Endothelial cell of umbilical vein (primary cell): ENCODE results near the gene CCR7. TPM values are rescaled to one million over a fixed set of nuclear protein-coding genes. Genes with fewer than 3 reads are reported as not detected.

Experiments used
- BruUV-seq: library from RNA; stranded (reverse); fragments of 400-500 nt; replicated peaks from 2 replicates; lab custom pipeline; 2021; lab: Mats Ljungman, UMichigan
- CTCF ChIA-PET: fragments of 300-600, 350-600 bp; sonication (Branson Sonifier 250); formaldehyde crosslinking; loops from one replicate; lab custom pipeline; 2021; ENCODE audit warnings: antibody characterized with exemption, inconsistent platforms; lab: Charles Lee
- POLR2A ChIA-PET: fragments of 300-600, 350-600 bp; sonication (Branson Sonifier 250); formaldehyde crosslinking; loops from one replicate; lab custom pipeline; 2021; ENCODE audit warnings: antibody characterized with exemption, inconsistent platforms; lab: Charles Lee
- DNase-seq: peaks from one replicate; pipeline ENCODE4 v3.0.0-alpha.2; 2011; ENCODE audit warnings: low read depth, low spot score
- FAIRE-seq: peaks from 2 replicates; lab custom pipeline; 2011; peaks lifted over from hg19 to GRCh38; lab: Jason Lieb, UNC
- H2AFZ ChIP-seq: 2 replicates; pipeline ENCODE4 v1.6.0; 2012; ENCODE audit warnings: low read depth, low read length, control low read depth, inconsistent platforms
- H3K27ac ChIP-seq: 2 replicates; pipeline ENCODE4 v1.5.1; 2011; ENCODE audit warnings: low read depth, mild to moderate bottlenecking, control low read depth, low read length, moderate library complexity; ENCODE audit not compliant: insufficient read depth
- H3K27me3 ChIP-seq, 2 experiments: 2 replicates each; pipeline versions ENCODE4 v1.6.0 to v1.6.1; 2011; ENCODE audit warnings: low read length in 2 of 2, mixed read lengths in 1 of 2; ENCODE audit not compliant: control insufficient read depth in 2 of 2, insufficient read depth in 2 of 2
- H3K36me3 ChIP-seq, 2 experiments: 2 replicates in 1 of 2; 3 replicates in 1 of 2; pipeline ENCODE4 v1.5.1; 2011; ENCODE audit warnings: low read length in 2 of 2, mild to moderate bottlenecking in 1 of 2, moderate library complexity in 1 of 2; ENCODE audit not compliant: control insufficient read depth in 2 of 2, insufficient read depth in 2 of 2; ENCODE audit errors: extremely low read depth in 1 of 2
- H3K4me1 ChIP-seq: 3 replicates; pipeline ENCODE4 v1.5.1; 2011; ENCODE audit warnings: mild to moderate bottlenecking, low read length; ENCODE audit not compliant: control insufficient read depth, insufficient read depth; ENCODE audit errors: extremely low read depth
- H3K4me2 ChIP-seq: 2 replicates; pipeline ENCODE4 v1.6.1; 2011; ENCODE audit warnings: low read length, control low read depth, mixed read lengths; ENCODE audit not compliant: insufficient read depth
- H3K4me3 ChIP-seq, 3 experiments: fragments of 200-600 bp in 1 of 3; sonication (generic), shearing (Covaris generic) in 1 of 3; replicated peaks in 1 of 3; 2 replicates each; pipeline ENCODE4 v1.5.1; 2011 to 2016; ENCODE audit warnings: control low read depth in 3 of 3, low read length in 3 of 3, mild to moderate bottlenecking in 2 of 3, inconsistent platforms in 1 of 3, low read depth in 1 of 3, moderate library complexity in 1 of 3; ENCODE audit not compliant: insufficient read depth in 1 of 3
- H3K79me2 ChIP-seq: 2 replicates; pipeline ENCODE4 v1.6.0; 2012; ENCODE audit warnings: low read length, inconsistent platforms; ENCODE audit not compliant: control insufficient read depth, insufficient read depth
- H3K9ac ChIP-seq: replicated peaks from 2 replicates; pipeline ENCODE3; 2011; ENCODE audit warnings: low read length, control low read depth; ENCODE audit not compliant: insufficient read depth; ENCODE audit errors: extremely low read depth
- H3K9me1 ChIP-seq: replicated peaks from 3 replicates; pipeline ENCODE4 v1.6.0; 2011; ENCODE audit warnings: mild to moderate bottlenecking, low read length; ENCODE audit not compliant: control insufficient read depth, insufficient read depth; ENCODE audit errors: extremely low read depth
- H3K9me3 ChIP-seq: replicated peaks from 2 replicates; pipeline ENCODE4 v1.5.1; 2012; ENCODE audit warnings: low read length, inconsistent platforms; ENCODE audit not compliant: control insufficient read depth, insufficient read depth
- H4K20me1 ChIP-seq: replicated peaks from 2 replicates; pipeline ENCODE3; 2011; ENCODE audit warnings: mild to moderate bottlenecking, low read length; ENCODE audit not compliant: control insufficient read depth, insufficient read depth; ENCODE audit errors: extremely low read depth
- EZH2 ChIP-seq: IDR thresholded peaks from 2 replicates; pipeline ENCODE4 v1.6.1; 2012; ENCODE audit warnings: borderline replicate concordance, low read depth, mild to moderate bottlenecking, moderate library complexity, low read length, inconsistent platforms; ENCODE audit not compliant: severe bottlenecking
- FOS ChIP-seq: IDR thresholded peaks from 2 replicates; pipeline ENCODE4 v1.6.1; 2011; ENCODE audit warnings: mild to moderate bottlenecking, low read length, moderate library complexity, borderline replicate concordance; ENCODE audit not compliant: insufficient read depth
- GATA2 ChIP-seq: IDR thresholded peaks from 2 replicates; pipeline ENCODE4 v1.7.0; 2011; ENCODE audit warnings: low read depth, mild to moderate bottlenecking, moderate library complexity, mixed read lengths, low read length; ENCODE audit not compliant: insufficient read length, insufficient read depth
- JUN ChIP-seq: IDR thresholded peaks from 2 replicates; pipeline ENCODE4 v1.6.1; 2011; ENCODE audit warnings: borderline replicate concordance, low read depth; ENCODE audit not compliant: insufficient read length, insufficient read depth
- MAX ChIP-seq: IDR thresholded peaks from 2 replicates; pipeline ENCODE4 v1.6.1; 2011; ENCODE audit not compliant: insufficient read depth, insufficient read length
- MYC ChIP-seq: IDR thresholded peaks from one replicate; pipeline ENCODE4 v1.6.1; 2011; ENCODE audit warnings: mild to moderate bottlenecking, low read depth, low read length
- POLR2A ChIP-seq: IDR thresholded peaks from 2 replicates; pipeline ENCODE4 v1.6.1; 2012; ENCODE audit warnings: low read depth, mild to moderate bottlenecking, control low read depth, low read length
- POLR2AphosphoS5 ChIP-seq: IDR thresholded peaks from 2 replicates; pipeline ENCODE4 v1.6.1; 2012; ENCODE audit warnings: low read depth, mild to moderate bottlenecking, control low read depth, low read length, moderate library complexity; ENCODE audit not compliant: insufficient read depth
- dilution Hi-C: fragments of 300-500 bp; cut with MboI; formaldehyde crosslinking; loops from one replicate; pipeline ENCODE4 v1.15.0; 2019; ENCODE audit warnings: low sequenced_read_pairs; ENCODE audit not compliant: extremely low pct_ligation_motif_present
- intact Hi-C: fragments of 100-400 bp; cut with micrococcal nuclease; formaldehyde crosslinking; loops from one replicate; pipeline ENCODE4 v1.10.0; 2022
- polyA plus RNA-seq, 4 experiments: library from polyadenylated mRNA; depleted of rRNA in 3 of 4; stranded (reverse) in 3 of 4; unstranded in 1 of 4; fragments of >200 nt; gene quantifications; 2 replicates each; pipeline versions ENCODE4 v1.2.1 to v1.2.3, GENCODE V29; 2011 to 2012; ENCODE audit warnings: missing spikeins in 1 of 4
- total RNA-seq: library from RNA; stranded (reverse); gene quantifications from 2 replicates; pipeline ENCODE4 v1.2.3, GENCODE V29; 2021
- TF ChIP-seq, protein P1 (sequence below), 2 donors: IDR thresholded peaks; 1 replicate in 1 of 2; 2 replicates in 1 of 2; pipeline ENCODE4 v1.5.1; 2011; ENCODE audit warnings: low read length in 2 of 2, mild to moderate bottlenecking in 2 of 2, moderate library complexity in 2 of 2, control low read depth in 1 of 2, inconsistent platforms in 1 of 2, low read depth in 1 of 2; ENCODE audit not compliant: insufficient read depth in 1 of 2; ENCODE audit errors: extremely low read depth in 1 of 2

CCR7 gene
- total and polyA plus RNA-seq, 2 donors (not counting 3 experiments of a cell fraction or from before 2014, with no cell fraction given), result 0.18 TPM; not detected in 1

- ChIA-PET POLR2A (no interaction called here), CTCF (interaction anchor here (1.1 to 1.4 kb wide), 2 partner anchors 49 to 85 kb away, joined by 3 to 5 read pairs; no protein-coding TSS in a partner anchor)
- Histone ChIP-seq H3K27me3 (peaks cover 38 to 43% of the 10 kb centered on the region in 2 experiments), H3K36me3 (no peaks in the 10 kb centered on the region), H3K4me1 (no peaks in the 10 kb centered on the region), H3K9ac (no peak overlapping the region), H3K9me3 (no peaks in the 10 kb centered on the region), H2AFZ (no peak overlapping the region), H3K4me3 (no peak overlapping the region), H3K9me1 (no peaks in the 10 kb centered on the region), H3K4me2 (no peak overlapping the region), H3K27ac (no peak overlapping the region), H4K20me1 (no peaks in the 10 kb centered on the region), H3K79me2 (no peaks in the 10 kb centered on the region)
- dilution Hi-C loops (no loop called here), intact Hi-C loops (no loop called here)
- FAIRE-seq (no peak), DNase-seq (no peak)
- no peak for TF ChIP-seq MYC
- TF ChIP-seq POLR2AphosphoS5, result no peak
- TF ChIP-seq GATA2, result no peak
- TF ChIP-seq EZH2, result no peak
- TF ChIP-seq, protein P1, sequence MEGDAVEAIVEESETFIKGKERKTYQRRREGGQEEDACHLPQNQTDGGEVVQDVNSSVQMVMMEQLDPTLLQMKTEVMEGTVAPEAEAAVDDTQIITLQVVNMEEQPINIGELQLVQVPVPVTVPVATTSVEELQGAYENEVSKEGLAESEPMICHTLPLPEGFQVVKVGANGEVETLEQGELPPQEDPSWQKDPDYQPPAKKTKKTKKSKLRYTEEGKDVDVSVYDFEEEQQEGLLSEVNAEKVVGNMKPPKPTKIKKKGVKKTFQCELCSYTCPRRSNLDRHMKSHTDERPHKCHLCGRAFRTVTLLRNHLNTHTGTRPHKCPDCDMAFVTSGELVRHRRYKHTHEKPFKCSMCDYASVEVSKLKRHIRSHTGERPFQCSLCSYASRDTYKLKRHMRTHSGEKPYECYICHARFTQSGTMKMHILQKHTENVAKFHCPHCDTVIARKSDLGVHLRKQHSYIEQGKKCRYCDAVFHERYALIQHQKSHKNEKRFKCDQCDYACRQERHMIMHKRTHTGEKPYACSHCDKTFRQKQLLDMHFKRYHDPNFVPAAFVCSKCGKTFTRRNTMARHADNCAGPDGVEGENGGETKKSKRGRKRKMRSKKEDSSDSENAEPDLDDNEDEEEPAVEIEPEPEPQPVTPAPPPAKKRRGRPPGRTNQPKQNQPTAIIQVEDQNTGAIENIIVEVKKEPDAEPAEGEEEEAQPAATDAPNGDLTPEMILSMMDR (IDR thresholded peaks at IDR 0.05; ENCODE audit: extremely low read depth in 1 of 2, insufficient read depth in 1 of 2, low read depth in 1 of 2, low read length in 2 of 2), result no peak
- no peak for TF ChIP-seq JUN
- TF ChIP-seq MAX, result no peak
- TF ChIP-seq FOS, result no peak
- no peak for TF ChIP-seq POLR2A
- BruUV-seq, result no TSS peak
These were observed 40.0 kb downstream of the CCR7 start for GRCh38 chr17:40525294-40525693.
